Neuronal stem cell (in vitro differentiated cells): ENCODE results near the gene AHCYL2.

Experiments
- DNase-seq: peaks from one replicate; pipeline ENCODE4 v3.0.0-alpha.2; 2013; ENCODE audit warnings: low spot score
- H2AFZ ChIP-seq: one replicate; pipeline ENCODE4 v1.6.1; 2013; ENCODE audit warnings: mild to moderate bottlenecking, low read length, inconsistent platforms
- H2AK5ac ChIP-seq: 2 replicates; pipeline ENCODE4 v1.6.1; 2013; ENCODE audit warnings: low read depth, mild to moderate bottlenecking, inconsistent platforms, low read length, moderate library complexity, mixed read lengths
- H2BK120ac ChIP-seq: 2 replicates; pipeline ENCODE4 v1.6.1; 2013; ENCODE audit warnings: low read depth, mild to moderate bottlenecking, inconsistent platforms, low read length, moderate library complexity, mixed read lengths
- H2BK12ac ChIP-seq: one replicate; pipeline ENCODE4 v1.6.1; 2013; ENCODE audit warnings: low read length, inconsistent platforms
- H2BK15ac ChIP-seq: 2 replicates; pipeline ENCODE4 v1.6.1; 2013; ENCODE audit warnings: mild to moderate bottlenecking, low read length, inconsistent platforms, mixed read lengths
- H2BK5ac ChIP-seq: one replicate; pipeline ENCODE4 v1.6.1; 2013; ENCODE audit warnings: inconsistent platforms, mild to moderate bottlenecking, low read length, moderate library complexity
- H3K14ac ChIP-seq: one replicate; pipeline ENCODE4 v1.6.1; 2013; ENCODE audit warnings: low read length, inconsistent platforms
- H3K18ac ChIP-seq: 2 replicates; pipeline ENCODE4 v1.6.1; 2013; ENCODE audit warnings: low read length, inconsistent platforms
- H3K23ac ChIP-seq: 2 replicates; pipeline ENCODE4 v1.6.1; 2013; ENCODE audit warnings: low read depth, mild to moderate bottlenecking, mixed read lengths, low read length, inconsistent platforms; ENCODE audit not compliant: poor library complexity
- H3K27ac ChIP-seq: replicated peaks from 3 replicates; pipeline ENCODE4 v1.5.1; 2013; ENCODE audit warnings: low read length, inconsistent platforms
- H3K27me3 ChIP-seq, 3 experiments: 2 replicates each; pipeline ENCODE4 v1.6.1; 2013; ENCODE audit warnings: low read length in 3 of 3, mild to moderate bottlenecking in 2 of 3, inconsistent platforms in 1 of 3, low read depth in 1 of 3, mixed read lengths in 1 of 3, moderate library complexity in 1 of 3; ENCODE audit not compliant: control insufficient read depth in 3 of 3, insufficient read depth in 3 of 3
- H3K36me3 ChIP-seq, 2 donors: replicated peaks in 1 of 2; 2 replicates each; pipeline ENCODE4 v1.6.1; 2013; ENCODE audit warnings: low read length in 2 of 2; ENCODE audit not compliant: control insufficient read depth in 2 of 2, insufficient read depth in 2 of 2
- H3K4ac ChIP-seq: 2 replicates; pipeline ENCODE4 v1.6.1; 2013; ENCODE audit warnings: inconsistent platforms, mild to moderate bottlenecking, low read length, moderate library complexity
- H3K4me1 ChIP-seq, 2 donors: 1 replicate in 1 of 2; 2 replicates in 1 of 2; pipeline ENCODE4 v1.6.1; 2013; ENCODE audit warnings: low read length in 2 of 2, low read depth in 1 of 2; ENCODE audit not compliant: control insufficient read depth in 2 of 2, insufficient read depth in 1 of 2
- H3K4me2 ChIP-seq: one replicate; pipeline ENCODE4 v1.6.1; 2013; ENCODE audit warnings: mild to moderate bottlenecking, low read length, inconsistent platforms; ENCODE audit not compliant: insufficient read depth, poor library complexity, severe bottlenecking
- H3K4me3 ChIP-seq, 2 donors: 2 replicates each; pipeline ENCODE4 v1.5.1; 2013; ENCODE audit warnings: low read length in 2 of 2, mild to moderate bottlenecking in 2 of 2, inconsistent platforms in 1 of 2, moderate library complexity in 1 of 2
- H3K79me1 ChIP-seq: one replicate; pipeline ENCODE4 v1.6.1; 2013; ENCODE audit warnings: low read depth, mild to moderate bottlenecking, inconsistent platforms, low read length, moderate library complexity
- H3K9ac ChIP-seq: one replicate; pipeline ENCODE4 v1.6.1; 2013; ENCODE audit warnings: mild to moderate bottlenecking, low read depth, low read length, inconsistent platforms; ENCODE audit not compliant: poor library complexity
- H3K9me3 ChIP-seq, 2 donors: replicated peaks in 1 of 2; 2 replicates each; pipeline versions ENCODE3 to v1.6.1; 2013; ENCODE audit warnings: low read length in 2 of 2, mild to moderate bottlenecking in 2 of 2, inconsistent platforms in 1 of 2, low read depth in 1 of 2, mixed read lengths in 1 of 2, moderate library complexity in 1 of 2; ENCODE audit not compliant: control insufficient read depth in 2 of 2, insufficient read depth in 1 of 2
- H4K8ac ChIP-seq: one replicate; pipeline ENCODE4 v1.6.1; 2013; ENCODE audit warnings: low read depth, mild to moderate bottlenecking, inconsistent platforms, low read length, moderate library complexity
- H4K91ac ChIP-seq: one replicate; pipeline ENCODE4 v1.6.1; 2013; ENCODE audit warnings: low read length, low read depth, mild to moderate bottlenecking, inconsistent platforms; ENCODE audit not compliant: poor library complexity
- WGBS, 2 donors: extraction: QIAGEN DNeasy Blood & Tissue Kit; methylation state at CpG; one replicate each; pipeline ENCODE4 v1.1.7; 2013; ENCODE audit warnings: missing lambda C conversion rate in 2 of 2, mixed read lengths in 1 of 2; ENCODE audit not compliant: insufficient read length in 2 of 2, insufficient replicate concordance in 1 of 2; ENCODE audit errors: extremely low coverage in 2 of 2; 5-methylcytosine and 5-hydroxymethylcytosine counted together

AHCYL2 gene

GRCh38 chr7:129341816-129342806, 117.3 kb downstream of the AHCYL2 start:
- Histone ChIP-seq H3K79me1 (no peaks in the 10 kb centered on the region), H2BK12ac (no peak overlapping the region), H3K4me1 (no peaks in the 10 kb centered on the region), H3K4me2 (no peak overlapping the region), H3K14ac (no peak overlapping the region), H3K4me3 (no peak overlapping the region), H3K4ac (no peak overlapping the region), H4K8ac (no peak overlapping the region), H3K23ac (no peak overlapping the region), H2BK15ac (no peak overlapping the region), H2AK5ac (no peak overlapping the region), H2BK120ac (no peak overlapping the region), H3K9me3 (no peaks in the 10 kb centered on the region), H2BK5ac (no peak overlapping the region), H3K27me3 (no peaks in the 10 kb centered on the region), H2AFZ (no peak overlapping the region), H3K9ac (no peak overlapping the region), H4K91ac (no peak overlapping the region), H3K18ac (no peak overlapping the region), H3K36me3 (peaks cover 0 to 22% of the 10 kb centered on the region in 2 donors), H3K27ac (no peak overlapping the region)
- DNase-seq, result no peak
- no CpG with 5 or more reads among the region's 3 CpGs for WGBS, 2 donors

GRCh38 chr7:129343099-129343700, 118.4 kb downstream of the AHCYL2 start:
- Histone ChIP-seq H3K27me3 (no peaks in the 10 kb centered on the region), H3K9ac (no peak overlapping the region), H2AFZ (no peak overlapping the region), H4K8ac (no peak overlapping the region), H3K4me1 (no peaks in the 10 kb centered on the region), H3K14ac (no peak overlapping the region), H2AK5ac (no peak overlapping the region), H3K27ac (no peak overlapping the region), H2BK12ac (no peak overlapping the region), H3K23ac (no peak overlapping the region), H2BK15ac (no peak overlapping the region), H3K36me3 (peaks cover 0 to 20% of the 10 kb centered on the region in 2 donors), H3K9me3 (no peaks in the 10 kb centered on the region), H3K4me3 (no peak overlapping the region), H4K91ac (no peak overlapping the region), H2BK5ac (no peak overlapping the region), H2BK120ac (no peak overlapping the region), H3K18ac (no peak overlapping the region), H3K79me1 (no peaks in the 10 kb centered on the region), H3K4me2 (no peak overlapping the region), H3K4ac (no peak overlapping the region)
- no CpG with 5 or more reads among the region's 3 CpGs for WGBS, 2 donors
- no peak for DNase-seq

- Histone ChIP-seq H3K18ac (no peak overlapping the region), H2AK5ac (no peak overlapping the region), H3K36me3 (peaks cover 0 to 17% of the 10 kb centered on the region in 2 donors), H3K23ac (no peak overlapping the region), H3K9ac (no peak overlapping the region), H3K14ac (no peak overlapping the region), H4K8ac (no peak overlapping the region), H3K79me1 (no peaks in the 10 kb centered on the region), H3K4me3 (no peak overlapping the region), H2BK120ac (no peak overlapping the region), H2BK15ac (no peak overlapping the region), H3K27me3 (no peaks in the 10 kb centered on the region), H2BK12ac (no peak overlapping the region), H3K4me1 (no peaks in the 10 kb centered on the region), H3K27ac (no peak overlapping the region), H2AFZ (no peak overlapping the region), H2BK5ac (no peak overlapping the region), H3K4me2 (no peak overlapping the region), H3K9me3 (no peaks in the 10 kb centered on the region), H4K91ac (no peak overlapping the region), H3K4ac (no peak overlapping the region)
- DNase-seq, result no peak
- WGBS, 2 donors, result no CpG with 5 or more reads among the region's 2 CpGs
Measured at GRCh38 chr7:129347330-129347729, 122.5 kb downstream of the AHCYL2 start.

GRCh38 chr7:129348023-129348740, 123.4 kb downstream of the AHCYL2 start:
- H2BK12ac ChIP-seq, result no peak overlapping the region
- peaks cover 0 to 24% of the 10 kb centered on the region in 2 donors for H3K36me3 ChIP-seq
- H3K9ac ChIP-seq, result no peak overlapping the region
- no peak overlapping the region for H3K4ac ChIP-seq
- H2BK120ac ChIP-seq, result no peak overlapping the region
- no peaks in the 10 kb centered on the region for H3K9me3 ChIP-seq
- DNase-seq, result no peak
- H3K23ac ChIP-seq, result no peak overlapping the region
- H4K91ac ChIP-seq, result no peak overlapping the region
- H2BK5ac ChIP-seq, result no peak overlapping the region
- H3K4me2 ChIP-seq, result no peak overlapping the region
- no peaks in the 10 kb centered on the region for H3K27me3 ChIP-seq
- no peak overlapping the region for H2AFZ ChIP-seq
- no peak overlapping the region for H3K14ac ChIP-seq
- no peak overlapping the region for H2BK15ac ChIP-seq
- no peaks in the 10 kb centered on the region for H3K79me1 ChIP-seq
- no peak overlapping the region for H4K8ac ChIP-seq
- H3K27ac ChIP-seq, result no peak overlapping the region
- no peak overlapping the region for H3K18ac ChIP-seq
- H2AK5ac ChIP-seq, result no peak overlapping the region
- no peak overlapping the region for H3K4me3 ChIP-seq
- no CpG with 5 or more reads among the region's 2 CpGs for WGBS, 2 donors
- H3K4me1 ChIP-seq, result no peaks in the 10 kb centered on the region
